Stomach (tissue), 9 donors: ENCODE data around the gene EOGT. TPM values are rescaled to one million over a fixed set of nuclear protein-coding genes. Genes with fewer than 3 reads are reported as not detected.

Experiments used
- DNase-seq, 2 donors: peaks; one replicate each; pipeline versions ENCODE4 v3.0.0 to v3.0.0-alpha.2; 2013 to 2019
- H3K27ac ChIP-seq, 5 donors: fragments of 200-600 bp in 4 of 5; sonication (generic) in 4 of 5; one replicate each; pipeline ENCODE4 v1.5.1; 2013 to 2019; ENCODE audit warnings: mild to moderate bottlenecking in 1 of 5, moderate library complexity in 1 of 5
- H3K27me3 ChIP-seq, 3 donors: fragments of 200-600 bp; sonication (generic); one replicate each; pipeline ENCODE4 v1.5.1; 2017 to 2019; ENCODE audit warnings: mixed run types in 1 of 3
- H3K36me3 ChIP-seq, 4 donors: fragments of 200-600 bp; sonication (generic); 1 replicate in 3 of 4; 2 replicates in 1 of 4; pipeline ENCODE4 v1.5.1; 2016 to 2019
- H3K4me1 ChIP-seq, 4 donors: fragments of 200-600 bp; sonication (generic); one replicate each; pipeline ENCODE4 v1.5.1; 2016 to 2019
- H3K4me3 ChIP-seq, 4 donors: fragments of 200-600 bp; sonication (generic) in 3 of 4; one replicate each; pipeline ENCODE4 v1.5.1; 2016 to 2019; ENCODE audit warnings: mild to moderate bottlenecking in 1 of 4
- H3K9me3 ChIP-seq, 4 donors: fragments of 200-600 bp; sonication (generic); one replicate each; pipeline ENCODE4 v1.5.1; 2016 to 2019
- EP300 ChIP-seq: sonication (generic); formaldehyde crosslinking; IDR thresholded peaks from one replicate; pipeline ENCODE4 v1.6.1; 2017; ENCODE audit warnings: antibody characterized with exemption
- POLR2A ChIP-seq, 4 donors: fragments of 450-650 bp; IDR thresholded peaks; one replicate each; pipeline ENCODE4 v1.6.1; 2016; ENCODE audit warnings: antibody characterized with exemption in 4 of 4, control low read depth in 2 of 4, mild to moderate bottlenecking in 1 of 4, moderate library complexity in 1 of 4
- POLR2AphosphoS5 ChIP-seq, 3 donors: sonication (generic); formaldehyde crosslinking; IDR thresholded peaks; one replicate each; pipeline ENCODE4 v1.6.1; 2016; ENCODE audit warnings: antibody characterized with exemption in 3 of 3
- WGBS, 5 donors: extraction: QIAGEN DNeasy Blood & Tissue Kit in 3 of 5; methylation state at CpG; one replicate each; pipeline versions ENCODE4 v1.1.5 to v1.1.7; 2013 to 2018; 5-methylcytosine and 5-hydroxymethylcytosine counted together
- intact Hi-C: fragments of 100-400 bp; cut with DNase I; formaldehyde crosslinking; loops from one replicate; pipeline ENCODE4 v1.15.1; 2023; ENCODE audit warnings: low total_unique reads
- polyA plus RNA-seq, 3 donors: library from polyadenylated mRNA; stranded (reverse); fragments of 200-250 nt; gene quantifications; one replicate each; pipeline ENCODE4 v1.2.3, GENCODE V29; 2013
- total RNA-seq, 5 donors: library from RNA; depleted of rRNA; stranded (reverse); fragments of >200 nt; gene quantifications; one replicate each; pipeline versions ENCODE4 v1.1.0 to v1.2.3, GENCODE V29; 2014 to 2016
- TF ChIP-seq, protein P1 (sequence below), 7 experiments: fragments of 450-650 bp in 4 of 7; fragments of 200-600 bp in 3 of 7; sonication (generic) in 3 of 7; IDR thresholded peaks; one replicate each; pipeline ENCODE4 v1.5.1; 2016 to 2019; ENCODE audit warnings: antibody characterized with exemption in 7 of 7, control low read depth in 2 of 7, mild to moderate bottlenecking in 1 of 7
- donor health status: healthy with polysubstance abuse.
- donor health status: Bipolar disorder and iron deficiency.
- donor health status: healthy.

Gene EOGT
- total and polyA plus RNA-seq, 8 donors = 4.6 to 80.5 (median 19.2) TPM

- H3K27me3 ChIP-seq = peaks cover 0 to 9% (median 0%) of the 10 kb centered on the region in 3 donors
- no peak overlapping the region for H3K4me3 ChIP-seq
- no peak overlapping the region for H3K27ac ChIP-seq
- no peak for DNase-seq
- H3K36me3 ChIP-seq = no peaks in the 10 kb centered on the region
- intact Hi-C loops = no loop called here
- WGBS, 5 donors = 39 to 69% (median 53%) methylated on average over 5 of the region's 5 CpGs
- TF ChIP-seq EP300 = no peak
- TF ChIP-seq, protein P1, sequence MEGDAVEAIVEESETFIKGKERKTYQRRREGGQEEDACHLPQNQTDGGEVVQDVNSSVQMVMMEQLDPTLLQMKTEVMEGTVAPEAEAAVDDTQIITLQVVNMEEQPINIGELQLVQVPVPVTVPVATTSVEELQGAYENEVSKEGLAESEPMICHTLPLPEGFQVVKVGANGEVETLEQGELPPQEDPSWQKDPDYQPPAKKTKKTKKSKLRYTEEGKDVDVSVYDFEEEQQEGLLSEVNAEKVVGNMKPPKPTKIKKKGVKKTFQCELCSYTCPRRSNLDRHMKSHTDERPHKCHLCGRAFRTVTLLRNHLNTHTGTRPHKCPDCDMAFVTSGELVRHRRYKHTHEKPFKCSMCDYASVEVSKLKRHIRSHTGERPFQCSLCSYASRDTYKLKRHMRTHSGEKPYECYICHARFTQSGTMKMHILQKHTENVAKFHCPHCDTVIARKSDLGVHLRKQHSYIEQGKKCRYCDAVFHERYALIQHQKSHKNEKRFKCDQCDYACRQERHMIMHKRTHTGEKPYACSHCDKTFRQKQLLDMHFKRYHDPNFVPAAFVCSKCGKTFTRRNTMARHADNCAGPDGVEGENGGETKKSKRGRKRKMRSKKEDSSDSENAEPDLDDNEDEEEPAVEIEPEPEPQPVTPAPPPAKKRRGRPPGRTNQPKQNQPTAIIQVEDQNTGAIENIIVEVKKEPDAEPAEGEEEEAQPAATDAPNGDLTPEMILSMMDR (IDR thresholded peaks at IDR 0.05) = no peak
- no peak for TF ChIP-seq POLR2A (IDR thresholded peaks at IDR 0.05)
- no peak for TF ChIP-seq POLR2AphosphoS5 (IDR thresholded peaks at IDR 0.05)
- no peaks in the 10 kb centered on the region for H3K9me3 ChIP-seq
- no peaks in the 10 kb centered on the region for H3K4me1 ChIP-seq
Measured at GRCh38 chr3:68963891-68964290, 49.6 kb downstream of the EOGT start.

GRCh38 chr3:68963376-68963775 is 50.1 kb downstream of the EOGT start:
- Histone ChIP-seq H3K27me3 (peaks cover 0 to 7% (median 0%) of the 10 kb centered on the region in 3 donors), H3K4me3 (no peak overlapping the region), H3K9me3 (no peaks in the 10 kb centered on the region), H3K36me3 (no peaks in the 10 kb centered on the region), H3K4me1 (no peaks in the 10 kb centered on the region), H3K27ac (no peak overlapping the region)
- DNase-seq = no peak
- TF ChIP-seq POLR2AphosphoS5 (IDR thresholded peaks at IDR 0.05) (no peak), EP300 (no peak), POLR2A (IDR thresholded peaks at IDR 0.05) (no peak)
- TF ChIP-seq, protein P1 (IDR thresholded peaks at IDR 0.05) = no peak
- intact Hi-C loops = no loop called here

GRCh38 chr3:68958932-68959331 is 54.6 kb downstream of the EOGT start:
- 49 to 68% (median 59%) methylated on average over 3 of the region's 3 CpGs for WGBS, 5 donors
- no peak overlapping the region for H3K4me3 ChIP-seq
- peaks cover 0 to 8% (median 0%) of the 10 kb centered on the region in 3 donors for H3K27me3 ChIP-seq
- TF ChIP-seq, protein P1 (IDR thresholded peaks at IDR 0.05) = no peak
- TF ChIP-seq POLR2AphosphoS5 (IDR thresholded peaks at IDR 0.05) (no peak), POLR2A (IDR thresholded peaks at IDR 0.05) (no peak), EP300 (no peak)
- no peak overlapping the region for H3K27ac ChIP-seq
- H3K4me1 ChIP-seq = no peaks in the 10 kb centered on the region
- H3K36me3 ChIP-seq = no peaks in the 10 kb centered on the region
- intact Hi-C loops = no loop called here
- no peaks in the 10 kb centered on the region for H3K9me3 ChIP-seq
- DNase-seq = no peak

DNA sequence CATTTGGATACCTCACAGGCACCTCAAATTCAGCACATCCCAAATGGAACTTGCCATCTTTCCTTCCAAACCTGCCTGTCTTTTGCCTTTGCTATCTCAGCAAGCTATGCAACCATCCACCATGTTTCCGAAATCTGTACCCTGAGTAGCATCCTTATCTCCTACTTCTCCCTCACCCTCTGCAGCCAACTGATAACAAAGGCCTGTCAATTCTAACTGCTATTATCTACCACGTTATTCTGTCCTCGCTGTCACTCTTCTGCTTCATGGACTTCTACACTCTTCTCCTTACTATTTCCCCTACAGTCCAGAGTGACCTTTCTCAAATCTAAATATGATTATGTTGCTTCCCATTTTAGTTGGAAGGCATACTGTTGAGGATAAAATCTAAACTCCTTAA is 55.6 kb downstream of the EOGT start:
- no peak overlapping the region for H3K4me3 ChIP-seq
- WGBS, 5 donors = 69 to 77% (median 72%) methylated on average over 3 of the region's 3 CpGs
- no peaks in the 10 kb centered on the region for H3K9me3 ChIP-seq
- intact Hi-C loops = no loop called here
- no peaks in the 10 kb centered on the region for H3K4me1 ChIP-seq
- H3K27ac ChIP-seq = no peak overlapping the region
- no peak for DNase-seq
- no peaks in the 10 kb centered on the region for H3K36me3 ChIP-seq
- H3K27me3 ChIP-seq = peaks cover 0 to 8% (median 0%) of the 10 kb centered on the region in 3 donors
- no peak for TF ChIP-seq EP300

GRCh38 chr3:68953816-68954444 is 59.6 kb downstream of the EOGT start:
- Histone ChIP-seq H3K4me3 (no peak overlapping the region), H3K27ac (no peak overlapping the region), H3K9me3 (no peaks in the 10 kb centered on the region), H3K36me3 (no peaks in the 10 kb centered on the region), H3K4me1 (no peaks in the 10 kb centered on the region), H3K27me3 (peaks cover 0 to 8% (median 0%) of the 10 kb centered on the region in 3 donors)
- TF ChIP-seq, protein P1 (IDR thresholded peaks at IDR 0.05) = no peak
- TF ChIP-seq POLR2A (IDR thresholded peaks at IDR 0.05) (no peak), POLR2AphosphoS5 (IDR thresholded peaks at IDR 0.05) (no peak), EP300 (no peak)
- 60 to 64% (median 61%) methylated on average over 6 of the region's 6 CpGs for WGBS, 5 donors
- intact Hi-C loops = no loop called here
- DNase-seq = no peak
